ENCODE results near the gene RUNX2.

- TF ChIP-seq BHLHE40 (IDR thresholded peaks at IDR 0.05; ENCODE audit: borderline replicate concordance) (no peak), FOXM1 (IDR thresholded peaks at IDR 0.05; ENCODE audit: borderline replicate concordance) (no peak), ARNT (IDR thresholded peaks at IDR 0.05) (no peak), ELF4 (IDR thresholded peaks at IDR 0.05) (no peak), TARDBP (IDR thresholded peaks at IDR 0.05) (no peak)
Observed at GRCh38 chr6:45631396-45631795, 303.3 kb downstream of the RUNX2 start.

Measured in HEK293T (cell line).